ENCODE data around the gene CC2D2B.
"Not testable (repeated sequence)": the region's sequence is repeated elsewhere in the genome, so short reads cannot be mapped to it uniquely, and the experiment has no call there.

CC2D2B gene, protein sequence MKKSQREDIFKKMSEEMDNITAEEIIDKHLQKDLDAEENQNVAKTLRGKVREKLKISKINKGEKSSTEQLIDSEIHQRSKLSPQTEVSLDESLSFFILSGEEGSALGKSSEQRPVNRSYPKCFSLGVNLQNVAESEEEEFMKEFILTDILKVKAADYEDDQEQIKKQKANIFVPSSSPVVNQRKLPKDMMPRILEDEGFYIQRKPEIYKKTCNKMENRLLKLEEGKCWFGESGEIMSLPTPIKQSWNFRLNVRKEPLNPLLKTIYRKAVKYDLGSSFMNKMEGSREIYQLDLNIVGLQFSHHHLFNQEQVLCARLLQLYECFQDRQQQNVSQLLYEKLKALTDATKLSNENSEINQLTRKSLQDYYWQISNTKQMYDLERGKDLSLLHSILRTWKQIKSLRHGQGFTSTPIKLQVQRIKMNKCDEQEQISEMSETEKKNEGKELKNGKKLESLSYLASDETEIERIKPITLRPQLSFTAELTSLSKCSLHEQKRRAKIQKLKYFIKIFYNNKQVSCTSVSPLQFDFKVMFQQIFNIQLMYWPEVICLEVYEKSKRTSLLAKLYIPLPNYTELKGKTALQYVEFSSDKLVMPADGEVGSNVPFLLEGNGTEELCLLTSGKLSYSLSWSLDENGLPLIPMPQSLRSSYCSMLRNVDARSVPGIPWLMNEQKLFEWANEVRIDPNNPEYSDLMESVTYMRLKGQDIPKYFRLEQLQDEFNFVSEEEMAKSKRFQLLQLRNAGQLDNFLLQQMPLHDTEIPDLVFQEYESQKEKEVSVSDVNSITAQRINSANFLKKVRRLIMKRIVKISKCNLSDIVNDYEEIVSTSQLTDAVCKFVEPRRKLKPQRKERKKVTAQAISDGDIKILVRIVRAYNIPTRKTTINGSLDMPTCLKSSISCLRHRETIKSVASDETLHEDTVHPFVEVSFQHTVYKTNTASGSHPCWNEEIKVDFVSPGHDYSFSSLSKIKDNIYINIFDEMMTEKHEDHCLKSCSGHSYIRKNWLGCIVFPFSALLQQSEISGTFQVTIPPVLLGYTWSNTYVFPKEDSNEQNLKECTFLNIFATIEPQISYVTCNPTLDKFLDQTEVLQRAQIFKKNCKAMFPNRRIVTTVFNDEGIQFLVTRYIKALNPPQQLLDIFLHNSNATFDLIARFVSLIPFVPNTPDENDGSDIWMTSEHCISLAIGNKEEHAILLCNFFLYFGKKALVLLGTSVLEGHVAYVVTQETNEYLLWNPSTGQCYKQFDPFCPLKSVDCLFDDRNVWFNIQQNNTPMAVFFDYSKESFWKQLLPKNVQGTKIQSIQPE (N-terminal part only)

DNA sequence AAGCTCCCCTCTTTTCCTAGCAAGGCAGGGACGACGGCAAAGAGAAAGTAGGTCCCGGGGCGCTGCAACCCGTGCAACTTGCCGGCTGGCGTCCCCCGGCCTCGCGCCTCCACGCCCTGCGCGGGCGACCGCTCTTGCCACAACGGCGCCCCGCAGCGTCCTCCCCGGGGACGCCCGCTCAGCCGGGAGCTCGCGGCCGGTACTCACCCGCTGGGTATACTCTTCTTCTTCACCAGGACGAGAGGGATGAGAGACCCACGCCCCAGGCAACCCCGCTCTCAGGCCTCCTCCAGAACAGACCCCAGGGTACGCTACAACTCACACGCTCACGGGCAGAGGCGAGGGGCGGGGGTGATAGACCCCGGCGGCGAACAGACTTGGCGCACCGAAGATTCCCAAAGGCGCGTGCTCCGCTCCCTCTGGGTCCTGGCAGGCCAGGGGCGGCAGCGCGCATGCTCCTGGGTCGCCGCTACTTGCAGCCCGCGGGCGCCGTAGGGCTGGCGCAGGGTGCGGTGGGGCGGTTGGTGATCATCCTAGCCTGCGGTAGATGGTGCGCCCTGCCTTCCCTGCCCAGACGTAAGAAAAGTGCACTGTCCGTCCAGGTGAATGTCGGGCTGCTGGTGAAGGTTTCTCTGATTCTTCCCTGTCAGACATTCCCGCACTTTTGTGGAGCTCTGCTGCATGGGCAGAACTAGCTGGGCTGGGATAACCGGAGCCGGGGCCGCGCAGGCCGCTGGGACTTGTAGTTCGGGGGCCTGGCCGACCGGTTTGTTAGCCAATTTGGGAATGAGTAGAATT, at the start of gene CC2D2B:
CC2D2B (plus strand) TSS at position 520 of the 798 bp plus-strand sequence. CDS start 3,349 bp downstream, outside the sequence.
- peak; percentile 90 for DNase-seq

DNA sequence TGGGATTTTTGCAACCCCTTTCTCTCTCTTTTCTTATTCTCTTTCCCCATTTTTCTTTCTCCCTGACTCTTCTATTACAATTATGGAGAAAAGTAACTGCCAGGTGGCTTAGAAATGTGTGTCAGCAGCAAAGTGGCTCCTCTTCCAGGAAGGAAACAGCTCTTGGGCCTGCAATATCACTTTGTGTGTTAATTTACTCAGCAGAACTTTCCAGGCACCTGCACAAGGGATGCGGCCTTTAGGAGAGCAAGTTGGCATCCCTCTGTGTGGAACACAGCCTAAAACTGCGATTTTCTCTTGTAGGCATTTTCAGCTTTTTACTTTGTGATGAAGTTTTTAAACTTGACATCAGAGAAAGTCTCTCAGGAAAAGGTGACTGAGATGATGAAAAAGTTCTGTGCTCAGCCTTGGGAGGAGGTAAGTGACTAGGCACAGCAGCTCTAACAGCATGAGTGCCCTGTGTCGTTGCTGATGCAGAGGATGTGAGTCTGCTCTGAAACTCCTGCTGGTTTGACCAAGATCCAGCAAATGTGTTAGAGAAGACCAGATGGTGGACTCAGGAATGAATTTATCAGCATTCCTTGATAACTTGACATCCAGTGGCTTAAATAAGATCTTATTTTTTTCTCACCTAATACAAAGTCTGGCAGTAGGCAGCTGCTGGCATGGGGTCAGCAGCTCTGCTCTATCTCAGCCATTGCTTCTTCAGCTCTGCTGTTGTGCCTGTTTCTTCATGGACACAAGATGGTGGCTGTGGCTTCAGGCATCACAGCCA, 47.4 kb upstream of the CC2D2B start:
- no peak for DNase-seq

DNA sequence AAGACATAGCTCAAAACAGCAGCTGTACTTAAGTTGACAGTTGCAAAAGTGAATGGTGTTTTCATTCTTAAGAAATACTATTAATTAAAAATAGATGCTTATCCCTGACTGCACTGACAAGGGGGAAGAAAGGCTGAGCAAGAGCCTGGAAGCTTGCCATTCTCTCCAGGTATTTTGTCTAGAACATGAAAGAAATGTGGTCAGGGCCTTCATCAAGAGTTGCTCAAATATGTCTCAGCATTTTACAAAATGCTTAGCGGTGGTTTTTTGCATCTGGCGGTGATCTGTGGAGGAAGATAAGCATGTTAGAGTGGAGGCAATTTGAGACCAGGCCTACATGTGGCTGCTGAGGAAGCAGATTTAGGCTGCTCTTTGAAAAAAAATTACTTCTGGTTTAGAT, 46.4 kb upstream of the CC2D2B start:
- DNase-seq = no peak

DNA sequence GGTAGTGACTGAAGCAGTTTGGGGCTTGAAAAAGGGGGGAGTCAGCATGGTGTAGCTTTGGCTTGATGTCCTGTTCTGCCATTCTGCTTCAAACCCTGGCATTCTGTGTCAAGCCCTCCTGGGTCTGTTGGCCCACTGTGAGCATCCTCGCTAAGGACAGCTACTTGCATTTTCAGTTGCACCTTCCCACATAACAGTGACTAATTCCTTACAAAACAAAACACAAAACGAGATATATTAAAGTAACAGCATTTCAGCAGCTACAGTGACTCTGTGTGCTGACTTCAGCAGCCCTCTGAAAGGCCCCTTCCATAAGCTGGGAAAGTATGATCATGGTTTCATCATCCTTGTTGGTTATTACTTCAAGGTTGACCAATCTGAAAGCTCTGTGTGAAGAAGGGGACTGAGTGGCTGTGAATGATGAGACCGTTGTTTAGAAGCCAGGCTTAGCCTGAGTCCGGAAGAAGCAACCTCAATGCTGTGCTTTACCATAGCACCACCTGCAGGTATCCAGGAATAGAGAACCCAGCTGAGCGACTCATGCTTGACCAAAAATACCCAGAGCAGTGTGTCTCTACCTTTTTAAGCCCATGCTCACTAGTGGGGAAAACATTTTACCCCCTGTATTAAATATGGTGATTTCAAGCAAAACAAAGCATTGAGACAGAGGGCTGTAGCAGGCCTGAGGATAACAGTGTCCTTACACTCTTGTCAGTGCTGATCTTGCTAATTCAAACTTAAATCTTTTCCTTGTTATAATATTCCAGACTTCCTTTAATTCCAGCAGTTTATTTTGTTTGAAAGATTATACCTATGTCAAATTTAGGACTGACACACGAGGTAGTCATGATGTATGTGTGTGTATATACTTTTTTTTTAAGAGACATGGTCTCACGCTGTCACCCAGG, 42.6 kb upstream of the CC2D2B start:
- DNase-seq = peak; percentile 58

DNA sequence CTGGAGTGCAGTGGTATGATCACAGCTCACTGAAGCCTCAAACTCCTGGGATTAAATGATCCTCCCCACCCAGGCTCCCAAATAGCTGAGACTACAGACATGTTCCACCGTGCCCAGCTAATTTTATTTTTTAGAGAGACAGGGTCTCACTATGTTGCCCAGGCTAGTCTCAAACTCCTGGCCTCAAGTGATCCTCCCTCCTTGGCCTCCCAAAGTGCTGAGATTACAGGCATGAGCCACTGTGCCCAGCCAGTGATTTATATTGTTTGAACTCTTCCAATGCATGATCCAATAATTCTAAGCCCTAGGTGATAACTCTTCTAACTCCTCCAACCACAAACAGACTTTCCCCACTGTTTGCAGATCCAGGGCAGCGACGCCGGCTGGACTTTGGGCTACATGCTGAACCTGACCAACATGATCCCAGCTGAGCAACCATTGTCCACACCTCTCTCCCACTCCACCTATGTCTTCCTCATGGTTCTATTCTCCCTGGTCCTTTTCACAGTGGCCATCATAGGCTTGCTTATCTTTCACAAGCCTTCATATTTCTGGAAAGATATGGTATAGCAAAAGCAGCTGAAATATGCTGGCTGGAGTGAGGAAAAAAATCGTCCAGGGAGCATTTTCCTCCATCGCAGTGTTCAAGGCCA, 41.8 kb upstream of the CC2D2B start:
- no peak for DNase-seq

DNA sequence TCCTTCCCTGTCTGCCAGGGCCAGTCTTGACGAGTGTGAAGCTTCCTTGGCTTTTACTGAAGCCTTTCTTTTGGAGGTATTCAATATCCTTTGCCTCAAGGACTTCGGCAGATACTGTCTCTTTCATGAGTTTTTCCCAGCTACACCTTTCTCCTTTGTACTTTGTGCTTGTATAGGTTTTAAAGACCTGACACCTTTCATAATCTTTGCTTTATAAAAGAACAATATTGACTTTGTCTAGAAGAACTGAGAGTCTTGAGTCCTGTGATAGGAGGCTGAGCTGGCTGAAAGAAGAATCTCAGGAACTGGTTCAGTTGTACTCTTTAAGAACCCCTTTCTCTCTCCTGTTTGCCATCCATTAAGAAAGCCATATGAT, 41.3 kb upstream of the CC2D2B start:
- no peak for DNase-seq

DNA sequence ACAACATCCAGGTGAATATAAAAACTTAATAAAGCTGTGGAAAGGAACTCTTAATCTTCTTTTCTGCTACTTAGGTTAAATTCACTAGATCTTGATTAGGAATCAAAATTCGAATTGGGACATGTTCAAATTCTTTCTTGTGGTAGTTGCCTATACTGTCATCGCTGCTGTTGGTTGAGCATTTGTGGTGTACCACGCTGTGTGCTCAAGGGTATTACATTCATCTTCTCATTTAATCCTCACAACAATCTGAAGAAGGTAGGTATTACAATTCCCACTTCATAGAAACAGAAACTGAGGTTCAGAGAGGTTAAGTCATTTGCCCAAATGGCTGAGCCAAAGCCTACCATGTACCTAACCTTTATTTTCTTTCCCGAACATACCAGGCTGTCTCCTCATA, 39.9 kb upstream of the CC2D2B start:
- DNase-seq = no peak

DNA sequence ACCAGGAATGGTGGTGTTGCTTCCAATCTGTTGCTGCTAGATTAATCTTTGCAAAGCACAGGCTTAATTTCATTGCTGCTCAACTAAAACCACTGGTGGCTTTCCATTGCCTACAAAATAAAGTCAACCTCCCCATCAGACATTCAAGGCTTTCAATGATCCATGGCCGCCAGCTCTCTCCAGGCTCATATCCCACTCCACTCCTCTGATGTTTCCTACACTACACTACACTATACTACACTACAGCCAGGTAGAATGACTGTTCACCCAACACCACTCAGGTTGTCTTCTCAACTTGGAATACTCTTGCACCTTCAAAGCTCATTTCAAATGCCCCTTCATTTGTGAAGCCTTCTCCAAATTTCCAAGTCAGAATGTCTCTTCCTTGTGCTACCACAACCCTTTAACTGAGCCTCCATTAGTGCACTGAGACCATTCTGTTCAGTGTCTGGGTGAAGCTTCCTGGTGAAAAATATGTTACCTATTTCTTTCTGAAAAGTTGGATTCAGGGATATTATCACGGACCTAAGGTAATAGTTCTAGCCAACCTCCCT, 35.5 kb upstream of the CC2D2B start:
- no peak for DNase-seq

DNA sequence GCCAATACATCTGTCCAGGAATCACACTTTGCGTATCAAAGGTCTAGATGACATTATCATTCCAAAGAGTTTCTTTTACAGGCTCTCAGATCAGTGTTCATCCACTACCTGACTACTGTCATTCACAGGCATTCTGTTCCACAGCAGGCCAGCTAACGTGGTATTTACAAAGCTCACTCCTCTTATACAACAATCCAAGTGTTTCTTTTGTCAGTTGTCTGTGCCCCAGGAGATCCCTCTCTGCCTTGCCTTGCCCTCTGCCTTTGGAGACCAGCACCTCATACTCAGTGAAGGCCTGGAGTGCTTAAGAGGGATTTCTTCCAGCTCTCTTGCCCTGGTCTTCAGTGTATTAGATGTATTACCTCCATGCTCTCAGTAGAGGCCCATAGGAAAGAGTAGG, 34.6 kb upstream of the CC2D2B start:
- DNase-seq = no peak

DNA sequence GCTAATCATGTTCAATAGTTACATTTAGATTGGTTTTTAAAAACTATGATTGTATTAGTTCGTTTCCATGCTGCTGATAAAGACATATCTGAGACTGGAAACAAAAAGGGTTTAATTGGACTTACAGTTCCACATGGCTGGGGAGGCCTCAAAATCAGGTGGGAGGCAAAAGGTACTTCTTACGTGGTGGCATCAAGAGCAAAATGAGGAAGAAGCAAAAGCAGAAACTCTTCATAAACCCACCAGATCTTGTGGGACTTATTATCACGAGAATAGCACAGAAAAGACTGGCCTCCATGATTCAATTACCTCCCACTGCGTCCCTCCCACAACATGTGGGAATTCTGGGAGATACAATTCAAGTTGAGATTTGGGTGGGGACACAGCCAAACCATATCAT, 34.1 kb upstream of the CC2D2B start:
- no peak for DNase-seq

DNA sequence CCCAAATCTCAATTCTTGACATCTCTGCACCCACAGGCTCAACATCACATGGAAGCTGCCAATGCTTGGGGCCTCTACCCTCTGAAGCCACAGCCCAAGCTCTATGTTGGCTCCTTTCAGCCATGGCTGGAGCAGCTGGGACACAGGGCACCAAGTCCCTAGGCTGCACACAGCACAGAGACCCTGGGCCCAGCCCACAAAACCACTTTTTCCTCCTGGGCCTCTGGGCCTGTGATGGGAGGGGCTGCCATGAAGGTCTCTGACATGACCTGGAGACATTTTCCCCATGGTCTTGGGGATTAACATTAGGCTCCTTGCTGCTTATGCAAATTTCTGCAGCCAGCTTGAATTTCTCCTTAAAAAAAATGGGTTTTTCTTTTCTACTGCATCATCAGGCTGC, 33.0 kb upstream of the CC2D2B start:
- not testable (repeated sequence) for DNase-seq

DNA sequence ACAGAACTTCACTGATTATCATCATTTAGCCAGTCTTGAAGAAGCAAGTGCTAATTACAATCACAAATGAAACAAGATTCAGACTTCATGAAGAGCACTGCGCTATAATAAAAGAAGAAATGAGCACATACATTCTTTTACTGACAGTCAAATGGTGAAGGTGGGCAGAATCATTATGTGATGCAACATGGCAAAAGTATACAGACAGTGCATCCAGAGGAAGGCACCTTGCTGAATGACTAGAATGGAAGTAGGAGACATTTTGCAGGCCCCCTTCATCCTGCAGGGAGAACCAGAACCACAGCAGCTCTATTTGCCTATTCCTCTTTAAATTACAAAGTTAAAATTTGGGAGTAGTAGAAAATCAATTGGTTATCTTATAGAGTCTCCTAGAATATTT, 31.0 kb upstream of the CC2D2B start:
- DNase-seq = no peak

DNA sequence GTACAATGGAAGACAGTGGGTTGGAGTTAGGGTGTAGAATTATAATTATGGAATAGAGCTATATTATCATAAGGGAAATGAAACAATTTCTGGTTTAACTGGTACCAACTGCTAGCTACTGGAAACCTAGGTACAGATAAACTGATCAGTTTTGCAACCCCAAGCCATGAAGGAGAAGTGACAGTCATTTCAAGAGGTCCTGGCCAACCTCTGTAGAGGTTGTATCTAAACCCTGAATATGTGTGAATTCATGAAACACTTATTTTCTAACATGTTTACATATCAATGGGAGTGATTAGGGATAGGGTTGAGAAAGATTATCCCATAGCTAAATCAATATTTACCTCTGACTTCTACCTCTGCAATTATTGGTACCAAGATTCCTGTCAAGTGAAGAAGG, 29.9 kb upstream of the CC2D2B start:
- no peak for DNase-seq

DNA sequence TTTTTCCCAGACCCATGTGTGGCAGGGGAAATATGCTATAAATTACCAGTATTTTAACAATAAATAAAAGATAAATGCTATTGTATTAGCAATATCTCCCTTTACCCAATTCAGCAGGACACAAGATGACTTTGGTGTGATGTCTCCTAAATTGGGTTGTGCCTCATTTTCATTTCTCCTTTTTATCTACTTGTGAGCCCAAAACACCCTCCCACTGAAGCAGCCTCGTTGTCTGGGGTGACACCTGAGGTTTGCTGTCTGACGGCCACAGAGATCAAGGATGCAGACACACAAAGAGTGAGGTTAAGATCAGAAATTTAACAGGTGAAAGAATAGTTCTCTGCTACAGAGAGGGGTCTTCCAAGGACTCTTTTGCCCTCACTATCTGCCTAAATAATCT, 27.1 kb upstream of the CC2D2B start:
- DNase-seq = no peak

DNA sequence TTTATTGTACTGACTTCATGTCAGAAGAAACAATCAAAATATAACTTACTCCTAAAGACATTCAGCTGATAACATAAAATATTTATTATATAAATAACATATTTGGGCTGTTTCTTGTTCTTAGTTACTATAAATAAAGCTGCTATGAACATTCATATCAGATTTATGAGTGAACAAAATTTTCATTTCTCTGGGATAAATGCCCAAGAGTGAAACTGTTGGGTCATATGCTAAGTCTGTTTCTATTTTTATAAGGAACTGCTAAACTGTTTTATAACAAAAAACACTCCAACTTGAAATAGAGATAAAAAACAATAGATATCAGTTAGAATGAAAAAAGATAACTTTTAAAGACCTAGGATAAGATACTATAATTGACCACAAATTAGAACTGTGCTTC, 26.5 kb upstream of the CC2D2B start:
- no peak for DNase-seq

DNA sequence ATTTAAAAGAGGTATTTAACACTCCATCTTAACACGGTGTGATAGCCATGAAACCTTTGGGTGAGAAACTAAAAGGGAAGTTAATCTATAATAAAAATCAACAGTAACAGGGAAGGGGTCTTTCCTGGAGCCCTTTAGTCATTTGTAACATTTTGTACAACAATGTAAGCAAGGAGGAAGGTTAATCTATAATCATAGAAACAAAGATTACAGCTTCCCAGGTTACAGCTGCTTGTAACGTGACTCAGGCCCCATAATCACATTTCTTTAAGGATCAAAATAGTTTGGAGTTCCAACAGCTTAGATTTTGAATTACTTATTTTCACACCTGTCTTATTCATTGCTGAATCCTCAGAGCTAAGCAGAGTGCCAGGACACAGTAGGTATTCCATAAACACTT, 17.9 kb upstream of the CC2D2B start:
- DNase-seq = no peak

DNA sequence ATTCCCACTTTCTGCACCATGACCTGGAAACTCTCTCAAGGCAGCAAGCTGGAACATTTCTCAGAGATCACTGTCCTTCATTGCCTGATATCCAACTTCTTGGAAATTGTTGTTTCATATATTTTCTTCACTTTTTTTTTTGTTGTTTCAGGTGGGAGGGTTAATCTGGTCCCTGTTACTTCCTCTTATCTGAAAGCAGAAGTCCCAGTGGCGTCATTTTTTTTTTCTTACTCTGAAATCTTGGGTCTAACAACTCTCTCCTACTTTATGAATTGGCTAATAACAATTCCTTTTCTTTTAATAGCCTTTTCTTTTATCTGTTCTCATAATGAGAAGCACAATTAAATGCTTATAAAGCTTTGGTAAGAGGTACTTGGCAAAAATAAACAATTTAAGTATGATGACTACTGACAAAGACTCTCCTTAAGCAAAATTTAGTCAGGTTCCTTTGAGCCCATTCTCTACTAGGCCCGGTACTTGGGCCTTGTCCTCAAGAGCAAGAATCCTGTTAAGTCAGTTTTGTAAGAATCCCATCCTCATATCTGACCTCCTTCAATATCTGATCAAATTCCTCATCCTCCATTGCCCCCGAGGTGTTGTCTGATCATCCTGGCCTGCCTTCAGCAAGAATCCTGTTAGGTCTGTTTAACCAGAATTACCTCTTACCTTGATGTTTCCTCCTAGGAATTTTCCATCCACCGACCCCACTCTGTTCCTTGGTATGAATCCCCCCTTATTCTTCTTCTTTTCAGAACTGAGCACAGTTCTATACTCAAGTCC, 11.5 kb upstream of the CC2D2B start:
- no peak for DNase-seq

DNA sequence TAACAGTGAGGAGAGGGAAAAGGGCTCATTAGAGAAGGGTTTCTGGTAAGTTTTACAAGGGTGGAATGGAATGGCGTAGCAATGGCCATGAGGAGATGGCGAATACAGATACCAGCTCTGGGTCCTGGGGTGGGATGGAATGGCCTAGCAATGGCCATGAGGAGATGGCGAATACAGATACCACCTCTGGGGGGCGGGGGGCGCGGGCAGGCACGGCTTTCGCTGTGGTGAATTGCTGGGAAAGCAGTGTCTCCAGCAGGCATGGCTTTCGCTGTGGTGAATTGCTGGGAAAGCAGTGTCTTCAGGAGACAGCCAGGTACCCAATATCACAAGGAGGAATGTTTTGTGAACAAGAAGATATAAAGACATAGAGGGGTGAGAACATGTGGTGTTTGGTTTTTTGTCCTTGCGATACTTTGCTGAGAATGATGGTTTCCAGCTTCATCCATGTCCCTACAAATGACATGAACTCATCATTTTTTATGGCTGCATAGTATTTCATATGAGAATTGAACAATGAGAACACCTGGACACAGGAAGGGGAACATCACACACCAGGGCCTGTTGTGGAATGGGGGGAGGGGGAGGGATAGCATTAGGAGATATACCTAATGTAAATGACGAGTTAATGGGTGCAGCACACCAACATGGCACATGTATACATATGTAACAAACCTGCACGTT, 1.7 kb upstream of the CC2D2B start:
- not testable (repeated sequence) for DNase-seq
